Measurements from ENCODE around the gene DNAJC18.

Gene DNAJC18

GRCh38 chr5:139457241-139457640, 17.9 kb upstream of the DNAJC18 start (continued):
- TF ChIP-seq ISL1 (CRISPR knock-in tag; IDR thresholded peaks at IDR 0.05) (no peak), ZFP30 (CRISPR knock-in tag; IDR thresholded peaks at IDR 0.05) (no peak), PPARA (CRISPR knock-in tag; IDR thresholded peaks at IDR 0.05; ENCODE audit: borderline replicate concordance) (no peak), ZFP3 (CRISPR knock-in tag; IDR thresholded peaks at IDR 0.05) (no peak)

- ATAC-seq = no peak
- no peak for TF ChIP-seq ZNF70 (CRISPR knock-in tag; IDR thresholded peaks at IDR 0.05)
Observed at GRCh38 chr5:139456776-139457175, 17.5 kb upstream of the DNAJC18 start.

- no peak for ATAC-seq
- TF ChIP-seq ZNF8 (CRISPR knock-in tag; IDR thresholded peaks at IDR 0.05) = no peak
- TF ChIP-seq ISL1 (CRISPR knock-in tag; IDR thresholded peaks at IDR 0.05) = no peak
- no peak for TF ChIP-seq PATZ1 (CRISPR knock-in tag; IDR thresholded peaks at IDR 0.05; ENCODE audit: borderline replicate concordance)
Observed at GRCh38 chr5:139454568-139455290, 15.4 kb upstream of the DNAJC18 start.

- ATAC-seq = no peak
- no peak for TF ChIP-seq CREB5 (CRISPR knock-in tag; IDR thresholded peaks at IDR 0.05; ENCODE audit: low read depth)
- no peak for TF ChIP-seq ZNF8 (CRISPR knock-in tag; IDR thresholded peaks at IDR 0.05)
- TF ChIP-seq ZFP30 (CRISPR knock-in tag; IDR thresholded peaks at IDR 0.05) = no peak
- TF ChIP-seq OSR1 (CRISPR knock-in tag; IDR thresholded peaks at IDR 0.05) = no peak
- TF ChIP-seq ARNTL (CRISPR knock-in tag; IDR thresholded peaks at IDR 0.05; ENCODE audit: borderline replicate concordance, low read depth) = no peak
- TF ChIP-seq SNAI2 (CRISPR knock-in tag; IDR thresholded peaks at IDR 0.05) = no peak
- TF ChIP-seq ZC3H10 (CRISPR knock-in tag; IDR thresholded peaks at IDR 0.05) = no peak
- no peak for TF ChIP-seq GLIS3 (CRISPR knock-in tag; IDR thresholded peaks at IDR 0.05)
- no peak for TF ChIP-seq RARB (CRISPR knock-in tag; IDR thresholded peaks at IDR 0.05)
- TF ChIP-seq ZFP3 (CRISPR knock-in tag; IDR thresholded peaks at IDR 0.05) = no peak
- TF ChIP-seq TCF4 (CRISPR knock-in tag; IDR thresholded peaks at IDR 0.05; ENCODE audit: borderline replicate concordance) = no peak
- TF ChIP-seq TSHZ2 (CRISPR knock-in tag; IDR thresholded peaks at IDR 0.05) = no peak
- TF ChIP-seq POU6F1 (CRISPR knock-in tag; IDR thresholded peaks at IDR 0.05; ENCODE audit: borderline replicate concordance, low read depth) = no peak
Observed at GRCh38 chr5:139453683-139454567, 14.6 kb upstream of the DNAJC18 start.
